ENCODE data around the gene DENND2A.
A peak's percentile ranks its signal among the peaks of the same experiment; 100 is the strongest.

The DENND2A gene

DNA sequence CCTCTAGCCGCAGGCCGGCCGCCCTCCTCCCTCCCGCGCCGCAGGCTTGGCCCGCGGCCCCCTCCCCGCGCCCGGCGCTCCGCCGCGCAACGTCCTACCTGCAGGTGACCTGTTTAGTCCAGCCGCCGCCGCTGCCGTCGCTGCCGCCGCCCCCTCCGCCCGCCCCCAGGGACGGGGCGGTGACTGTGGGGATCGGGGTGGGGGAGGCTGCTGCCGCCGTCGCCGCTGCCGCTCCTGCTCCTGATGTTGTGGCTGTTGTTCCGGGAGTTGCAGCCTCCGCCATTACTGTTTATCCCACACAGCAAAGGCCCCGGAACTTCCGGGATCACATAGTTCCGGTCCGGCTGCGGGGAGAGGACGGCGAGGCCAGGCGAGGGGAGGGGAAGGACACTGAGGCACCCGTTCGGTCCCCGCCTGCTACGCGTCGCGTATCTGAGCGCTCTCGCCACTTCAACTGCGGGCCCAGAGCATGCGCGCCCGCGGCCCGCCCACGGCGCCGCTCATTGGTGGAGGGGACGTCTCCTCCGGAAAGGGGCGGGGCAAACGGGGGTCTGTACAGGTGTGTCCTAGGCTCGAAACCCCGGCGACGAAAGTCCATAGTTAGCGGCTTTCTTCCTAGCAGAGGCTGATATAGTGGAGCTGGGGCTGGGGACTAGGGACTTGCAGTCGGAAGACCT lies 161.4 kb downstream of the DENND2A start, which contains the start of gene MKRN1:
TSS of gene MKRN1 (minus strand) at position 444 of the 677 bp plus-strand sequence. CDS start at position 283, 161 bp downstream.
- peaks cover 17% of the 10 kb centered on the region for H3K36me3 Mint-ChIP-seq (ENCODE audit: low read depth)
- peaks cover 27% of the 10 kb centered on the region for H3K4me1 Mint-ChIP-seq (ENCODE audit: low read depth)
- H3K27ac Mint-ChIP-seq, result peak within 1 kb of the TSS; percentile 89
- peak within 1 kb of the TSS; percentile 93 for H3K4me3 Mint-ChIP-seq
- H3K9me3 Mint-ChIP-seq, result no peaks in the 10 kb centered on the region
- H3K27me3 Mint-ChIP-seq, result no peaks in the 10 kb centered on the region
- intact Hi-C loops (cut with micrococcal nuclease), result loop anchor here (2.0 to 5.0 kb wide), 2 partner anchors 14 to 173 kb away; no protein-coding TSS in a partner anchor

DNA sequence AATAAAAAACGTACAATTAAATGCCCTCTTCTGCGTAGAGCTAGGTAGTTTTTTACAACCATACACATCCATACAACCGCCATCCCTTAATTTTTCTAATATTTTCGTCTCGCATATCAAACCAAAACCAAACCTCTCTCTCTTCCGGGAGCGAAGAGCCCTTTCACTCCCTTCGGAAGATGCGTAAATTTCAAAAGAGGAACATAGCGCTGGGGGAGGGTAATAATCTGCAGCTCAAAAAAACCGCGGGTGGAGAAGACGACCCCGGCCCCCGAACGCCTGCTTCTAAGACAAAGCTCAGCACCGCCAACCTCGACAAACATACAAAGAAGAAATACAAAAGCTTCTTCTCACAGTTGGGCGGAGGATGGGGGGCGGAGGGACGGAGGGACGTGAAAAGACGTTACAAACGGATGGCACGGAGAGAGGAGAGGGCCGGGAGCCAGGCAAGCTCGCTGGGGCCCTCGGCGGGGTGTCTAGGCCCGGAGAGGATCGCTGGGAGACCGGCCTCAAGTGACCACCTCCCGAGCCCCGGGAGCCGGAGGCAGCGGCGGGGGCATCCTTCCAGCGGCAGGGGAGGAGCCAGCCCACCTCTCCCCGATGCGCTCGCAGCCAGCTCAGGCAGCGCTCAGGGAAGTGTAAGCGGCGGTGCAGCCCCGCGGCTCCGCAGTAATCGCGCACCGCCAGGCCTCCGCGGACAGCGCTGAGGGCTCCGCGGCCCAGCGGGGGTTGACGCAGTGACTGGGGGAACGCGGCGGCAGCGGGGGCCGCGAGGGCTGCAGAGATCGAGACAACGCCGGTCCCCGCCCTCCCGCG lies 162.2 kb downstream of the DENND2A start:
- H3K4me3 Mint-ChIP-seq, result peak overlapping the region; percentile 93
- peaks cover 22% of the 10 kb centered on the region for H3K36me3 Mint-ChIP-seq (ENCODE audit: low read depth)
- intact Hi-C loops (cut with micrococcal nuclease), result loop anchor here (2.0 to 5.0 kb wide), 2 partner anchors 14 to 174 kb away; no protein-coding TSS in a partner anchor
- peak overlapping the region; percentile 89 for H3K27ac Mint-ChIP-seq
- no peaks in the 10 kb centered on the region for H3K27me3 Mint-ChIP-seq
- H3K4me1 Mint-ChIP-seq (ENCODE audit: low read depth), result peaks cover 27% of the 10 kb centered on the region
- no peaks in the 10 kb centered on the region for H3K9me3 Mint-ChIP-seq

DNA sequence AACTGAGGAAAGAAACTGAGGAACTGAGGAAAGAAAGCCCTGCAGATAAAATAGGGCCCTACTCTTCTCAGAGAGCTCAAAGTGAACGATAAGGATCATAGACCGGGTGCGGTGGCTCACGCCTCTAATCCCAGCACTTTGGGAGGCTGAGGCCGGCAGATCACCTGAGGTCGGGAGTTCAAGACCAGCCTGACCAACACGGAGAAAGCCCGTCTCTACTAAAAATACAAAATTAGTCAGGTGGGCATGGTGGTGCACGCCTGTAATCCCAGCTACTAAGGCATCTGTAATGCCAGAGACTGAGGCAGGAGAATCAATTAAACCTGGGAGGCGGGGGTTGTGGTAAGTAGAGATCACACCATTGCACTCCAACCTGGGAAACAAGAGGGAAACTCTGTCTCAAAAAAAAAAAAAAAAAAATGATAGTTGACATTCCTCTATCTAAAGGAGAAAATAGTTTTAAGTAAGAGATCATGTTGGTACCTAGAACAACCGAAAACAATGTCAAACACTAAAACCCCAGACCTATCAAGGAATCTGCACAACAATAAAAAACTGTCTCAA lies 163.8 kb downstream of the DENND2A start:
- peak overlapping the region; percentile 93 for H3K4me3 Mint-ChIP-seq
- intact Hi-C loops (cut with micrococcal nuclease), result loop anchor here (2.0 to 5.0 kb wide), 2 partner anchors 42 to 176 kb away; no protein-coding TSS in a partner anchor
- H3K36me3 Mint-ChIP-seq (ENCODE audit: low read depth), result peaks cover 31% of the 10 kb centered on the region
- H3K9me3 Mint-ChIP-seq, result no peaks in the 10 kb centered on the region
- peaks cover 27% of the 10 kb centered on the region for H3K4me1 Mint-ChIP-seq (ENCODE audit: low read depth)
- peak overlapping the region; percentile 89 for H3K27ac Mint-ChIP-seq
- no peaks in the 10 kb centered on the region for H3K27me3 Mint-ChIP-seq

DNA sequence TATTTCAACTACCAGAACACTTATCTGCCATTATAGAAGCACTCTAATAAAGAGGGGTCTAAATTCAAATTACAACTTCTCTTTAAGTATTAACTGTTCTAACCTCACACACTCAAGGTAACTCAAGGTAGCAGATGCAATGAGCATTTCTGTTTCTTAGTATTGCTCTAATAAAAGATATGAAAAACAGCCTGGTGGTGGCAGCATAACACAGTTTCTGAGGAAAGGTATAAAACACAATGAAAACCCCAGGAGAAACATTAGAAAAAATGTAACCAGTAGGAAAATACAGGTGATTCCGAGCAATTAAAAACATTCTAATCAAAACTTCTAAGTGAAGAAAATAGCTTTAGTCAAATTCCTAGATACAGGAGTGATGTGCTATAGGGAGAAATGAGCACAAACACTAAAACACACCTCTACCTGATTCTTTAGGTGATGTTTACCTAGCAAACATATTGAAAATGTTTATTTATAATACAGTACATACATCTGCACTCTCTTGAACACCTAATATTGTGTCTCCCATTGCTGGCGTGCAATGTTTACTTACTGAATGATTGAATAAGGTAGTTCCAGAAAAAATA lies 164.8 kb downstream of the DENND2A start:
- H3K36me3 Mint-ChIP-seq (ENCODE audit: low read depth), result peaks cover 40% of the 10 kb centered on the region
- peaks cover 27% of the 10 kb centered on the region for H3K4me1 Mint-ChIP-seq (ENCODE audit: low read depth)
- intact Hi-C loops (cut with micrococcal nuclease), result loop anchor here (2.0 to 5.0 kb wide), 2 partner anchors 43 to 176 kb away; no protein-coding TSS in a partner anchor
- H3K27me3 Mint-ChIP-seq, result no peaks in the 10 kb centered on the region
- no peak overlapping the region for H3K27ac Mint-ChIP-seq
- H3K4me3 Mint-ChIP-seq, result no peak overlapping the region
- no peaks in the 10 kb centered on the region for H3K9me3 Mint-ChIP-seq
